Right cardiac atrium (tissue), 5 donors: ENCODE measurements around the gene KLF2. TPM values are rescaled to one million over a fixed set of nuclear protein-coding genes. Genes with fewer than 3 reads are reported as not detected.
"Not testable (repeated sequence)": the region's sequence is repeated elsewhere in the genome, so short reads cannot be mapped to it uniquely, and the experiment has no call there.

Source experiments
- ATAC-seq, 2 donors: fragments of 200-7000 bp; cut with Tn5 transposase; one replicate each; pipeline versions ENCODE4 v1.8.0 to v1.9.1; 2020; ENCODE audit warnings: moderate library complexity in 2 of 2, mild to moderate bottlenecking in 1 of 2
- DNase-seq, 3 donors: peaks; one replicate each; pipeline ENCODE4 v3.0.0-alpha.2; 2020
- H3K27ac ChIP-seq: one replicate; pipeline ENCODE4 v1.5.1; 2013; ENCODE audit warnings: mild to moderate bottlenecking, low read length, control low read depth, moderate library complexity
- H3K27me3 ChIP-seq: one replicate; pipeline ENCODE4 v1.6.1; 2013; ENCODE audit not compliant: control insufficient read depth, insufficient read depth
- H3K4me1 ChIP-seq: one replicate; pipeline ENCODE4 v1.6.1; 2013; ENCODE audit warnings: low read length; ENCODE audit not compliant: control insufficient read depth, insufficient read depth
- H3K4me3 ChIP-seq: one replicate; pipeline ENCODE4 v1.5.1; 2013; ENCODE audit warnings: low read length, control low read depth
- H3K9me3 ChIP-seq: one replicate; pipeline ENCODE4 v1.6.1; 2013; ENCODE audit warnings: low read length; ENCODE audit not compliant: control insufficient read depth
- WGBS: extraction: QIAGEN DNeasy Blood & Tissue Kit; methylation state at CpG from one replicate; pipeline ENCODE4 v1.1.7; 2013; 5-methylcytosine and 5-hydroxymethylcytosine counted together
- intact Hi-C, 4 donors: fragments of 100-400 bp; cut with DNase I; formaldehyde crosslinking; loops; one replicate each; pipeline versions ENCODE4 v1.11.0 to v1.14.0; 2022 to 2023
- long read RNA-seq, 4 donors: library from polyadenylated mRNA; unstranded; transcript quantifications; one replicate each; pipeline ENCODE4 v2.0.0, GENCODE V29; 2020 to 2021
- polyA plus RNA-seq: library from polyadenylated mRNA; stranded (reverse); fragments of 200-250 nt; gene quantifications from one replicate; pipeline ENCODE4 v1.2.3, GENCODE V29; 2013
- total RNA-seq, 4 donors: library from RNA; stranded (reverse); fragmentation: NEBNext Ultra II Directional; extraction: Animal tissue kit (Norgen Biotek cat#: 25700); gene quantifications; one replicate each; pipeline ENCODE4 v1.2.1, GENCODE V29; 2021
- donor health status: healthy with polysubstance abuse.
- donor health status: DM: no; HTN: yes; CAD: no.
- donor health status: DM: no; HTN: no; CAD: no.
- donor health status: DM: no; HTN: yes; CAD: no; lungs with severe emphysema.
- donor health status: DM: yes; HTN: yes; CAD: no.

Gene KLF2
- total RNA-seq (10 to 100 TPM; 53.3 to 73.5 (median 68.1) TPM), polyA plus RNA-seq (30.9 TPM)
- long read RNA-seq, donor 1, transcript KLF2-201 (3 exons, 2,018 nt): major isoform, 42 of 139 reads
- long read RNA-seq, donor 1, partial matches to known transcripts: 84 of 139 reads
- long read RNA-seq, donor 1, other reads (novel, unspliced or antisense): 13 of 139 reads
- long read RNA-seq, donor 2, transcript KLF2-201 (3 exons, 2,018 nt): major isoform, 34 of 85 reads
- long read RNA-seq, donor 2, partial matches to known transcripts: 45 of 85 reads
- long read RNA-seq, donor 2, other reads (novel, unspliced or antisense): 6 of 85 reads
- long read RNA-seq, donor 3, partial matches to known transcripts: 6 of 11 reads
- long read RNA-seq, donor 3, other reads (novel, unspliced or antisense): 5 of 11 reads
- long read RNA-seq, donor 4, transcript KLF2-201 (3 exons, 2,018 nt): major isoform, 33 of 67 reads
- long read RNA-seq, donor 4, partial matches to known transcripts: 30 of 67 reads
- long read RNA-seq, donor 4, other reads (novel, unspliced or antisense): 4 of 67 reads

DNA sequence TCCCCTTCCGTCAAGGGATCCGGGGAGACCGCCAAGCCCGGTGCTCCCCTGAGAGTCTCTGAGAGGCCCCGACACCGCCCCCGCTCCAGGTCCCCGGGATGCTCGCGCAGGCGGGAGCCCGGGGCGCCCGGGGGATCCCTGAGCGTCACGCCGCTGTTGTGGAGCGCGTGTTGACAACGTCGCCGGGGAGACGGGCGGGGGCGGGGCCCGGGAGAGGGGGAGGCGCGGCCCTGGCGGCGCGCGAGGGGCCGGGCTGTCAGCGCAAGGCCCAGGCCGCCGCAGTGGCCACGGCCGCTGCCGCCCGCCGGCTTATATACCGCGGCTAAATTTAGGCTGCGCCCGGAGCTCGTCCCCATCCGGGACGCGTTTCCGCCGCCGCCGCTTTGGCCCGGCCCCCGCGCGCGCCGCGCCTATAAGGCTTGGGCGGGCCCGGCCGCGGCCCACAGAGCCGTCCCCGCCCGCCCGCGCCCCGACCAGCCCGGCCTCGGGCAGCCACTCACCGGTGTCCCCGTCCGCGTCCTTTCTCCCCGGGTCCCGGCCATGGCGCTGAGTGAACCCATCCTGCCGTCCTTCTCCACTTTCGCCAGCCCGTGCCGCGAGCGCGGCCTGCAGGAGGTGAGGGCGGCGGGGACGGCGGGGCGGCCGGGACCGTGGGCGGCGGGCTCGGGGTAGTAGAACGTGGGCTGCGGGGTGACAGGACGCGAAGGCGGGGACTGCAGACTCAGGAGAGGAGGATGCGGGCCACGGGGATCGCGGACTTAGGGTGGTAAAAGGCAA is at the start of gene KLF2:
TSS of gene KLF2 (plus strand) at position 443 of the 777 bp plus-strand sequence. CDS start at position 541, 98 bp downstream.
- ATAC-seq (peak; percentile 83 to 91), DNase-seq (peak; percentile 95 to 99 (median 98))
- peak within 1 kb of the TSS; percentile 68 for H3K4me3 ChIP-seq
- peaks cover 2% of the 10 kb centered on the region for H3K4me1 ChIP-seq
- intact Hi-C loops: loop anchor here (5.0 to 10.0 kb wide), 5 partner anchors 37 to 80 kb away; no protein-coding TSS in a partner anchor
- H3K27ac ChIP-seq: peak within 1 kb of the TSS; percentile 83
- H3K27me3 ChIP-seq: no peaks in the 10 kb centered on the region
- under 1% methylated on average over 105 of the region's 105 CpGs for WGBS
- H3K9me3 ChIP-seq: no peaks in the 10 kb centered on the region

DNA sequence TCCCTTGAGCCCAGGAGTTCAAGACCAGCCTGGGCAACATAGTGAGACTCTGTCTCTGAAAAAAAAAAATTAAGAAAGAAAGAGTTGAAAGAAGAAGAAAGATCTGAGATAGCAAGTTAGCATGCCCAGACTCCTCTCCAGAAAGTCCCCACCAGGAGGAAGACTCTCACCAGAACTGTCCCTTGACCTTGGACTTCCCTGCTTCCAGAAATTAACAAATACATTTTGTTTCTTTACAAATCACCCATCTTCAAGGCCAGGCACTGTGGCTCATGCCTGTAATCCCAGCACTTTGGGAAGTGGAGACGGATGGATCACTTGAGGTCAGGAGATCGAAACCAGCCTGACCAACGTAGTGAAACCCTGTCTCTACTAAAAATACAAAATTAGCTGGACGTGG is 44.3 kb upstream of the KLF2 start:
- no peak overlapping the region for H3K27ac ChIP-seq
- H3K4me1 ChIP-seq: peaks cover 2% of the 10 kb centered on the region

DNA sequence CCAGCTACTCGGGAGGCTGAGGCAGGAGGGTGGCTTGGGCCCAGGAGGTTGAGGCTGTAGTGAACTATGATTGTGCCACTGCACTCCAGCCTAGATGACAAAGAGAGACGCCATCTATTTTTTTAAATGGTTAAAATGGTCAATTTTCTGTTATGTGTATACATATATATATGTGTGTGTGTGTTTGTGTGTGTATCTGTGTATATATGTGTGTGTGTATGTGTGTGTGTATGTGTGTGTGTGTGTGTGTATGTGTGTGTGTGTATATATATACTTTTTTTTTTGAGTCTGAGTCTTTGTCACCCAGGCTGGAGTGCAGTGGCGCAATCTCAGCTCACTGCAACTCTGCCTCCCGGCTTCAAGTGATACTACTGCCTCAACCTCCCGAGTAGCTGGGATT is 42.9 kb upstream of the KLF2 start:
- ATAC-seq (no peak), DNase-seq (peak in 1 of 3 donors; percentile 26)
- no peaks in the 10 kb centered on the region for H3K9me3 ChIP-seq
- intact Hi-C loops: no loop called here
- WGBS: 94% methylated on average over 5 of the region's 5 CpGs
- H3K27me3 ChIP-seq: no peaks in the 10 kb centered on the region
- H3K4me3 ChIP-seq: no peak overlapping the region
- H3K4me1 ChIP-seq: peaks cover 5% of the 10 kb centered on the region
- H3K27ac ChIP-seq: no peak overlapping the region

More for the DNA sequence above, 44.3 kb upstream of the KLF2 start:
- WGBS: 91% methylated on average over 4 of the region's 4 CpGs
- no peaks in the 10 kb centered on the region for H3K27me3 ChIP-seq
- intact Hi-C loops: no loop called here
- no peak overlapping the region for H3K4me3 ChIP-seq
- H3K9me3 ChIP-seq: no peaks in the 10 kb centered on the region
- ATAC-seq (no peak), DNase-seq (peak in 1 of 3 donors; percentile 21)

GRCh38 chr19:16283210-16284061 is 41.2 kb upstream of the KLF2 start:
- ATAC-seq (peak; percentile 89 to 91), DNase-seq (peak; percentile 90 to 94 (median 94))
- intact Hi-C loops: no loop called here
- Histone ChIP-seq H3K4me3 (peak overlapping the region; percentile 8), H3K4me1 (peaks cover 5% of the 10 kb centered on the region), H3K27ac (peak overlapping the region; percentile 98), H3K27me3 (no peaks in the 10 kb centered on the region), H3K9me3 (no peaks in the 10 kb centered on the region)
- WGBS: 2% methylated on average over 36 of the region's 36 CpGs

DNA sequence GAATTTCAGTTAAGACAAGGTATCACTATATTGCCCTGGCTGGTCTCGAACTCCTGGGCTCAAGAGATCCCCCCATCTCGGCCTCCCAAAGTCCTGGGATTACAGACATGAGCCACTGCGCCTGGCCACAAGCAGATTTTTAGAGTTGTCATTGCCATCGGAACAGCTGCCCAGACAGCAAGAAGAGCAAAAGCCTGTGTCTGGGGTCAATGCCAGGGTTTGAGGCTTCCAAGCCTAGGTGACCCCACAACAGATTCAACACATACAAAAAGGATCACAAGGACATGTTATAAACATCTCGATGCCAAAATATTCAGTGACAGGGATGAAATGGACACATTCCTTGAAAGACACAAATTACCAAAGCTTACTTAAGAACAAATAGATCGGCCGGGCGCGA is 40.1 kb upstream of the KLF2 start:
- H3K27me3 ChIP-seq: no peaks in the 10 kb centered on the region
- DNase-seq: peak in 1 of 3 donors; percentile 42
- ATAC-seq: no peak
- WGBS: 91% methylated on average over 9 of the region's 9 CpGs
- H3K4me3 ChIP-seq: no peak overlapping the region
- H3K9me3 ChIP-seq: no peaks in the 10 kb centered on the region
- intact Hi-C loops: no loop called here
- H3K4me1 ChIP-seq: peaks cover 5% of the 10 kb centered on the region
- H3K27ac ChIP-seq: peak overlapping the region; percentile 98

GRCh38 chr19:16285079-16285478 is 39.5 kb upstream of the KLF2 start:
- 72% methylated on average over 3 of the region's 3 CpGs for WGBS
- H3K27ac ChIP-seq: peak overlapping the region; percentile 45
- not testable (repeated sequence) for H3K4me3 ChIP-seq, ATAC-seq, DNase-seq, H3K4me1 ChIP-seq, H3K27me3 ChIP-seq, H3K9me3 ChIP-seq
- intact Hi-C loops: loop anchor here in 2 of 4 donors (5.0 kb wide), 1 partner anchor 37 kb away; the partner anchor contains the start of gene KLF2 (in 2 of the 2)

GRCh38 chr19:16285769-16286498 is 38.7 kb upstream of the KLF2 start:
- DNase-seq (peak; percentile 50 to 79 (median 78)), ATAC-seq (peak in 1 of 2 donors; percentile 1)
- peak overlapping the region; percentile 89 for H3K27ac ChIP-seq
- intact Hi-C loops: loop anchor here in 2 of 4 donors (5.0 kb wide), 1 partner anchor 36 kb away; the partner anchor contains the start of gene KLF2 (in 2 of the 2)
- H3K27me3 ChIP-seq: no peaks in the 10 kb centered on the region
- H3K9me3 ChIP-seq: no peaks in the 10 kb centered on the region
- H3K4me1 ChIP-seq: peaks cover 5% of the 10 kb centered on the region
- no peak overlapping the region for H3K4me3 ChIP-seq
- WGBS: 25% methylated on average over 22 of the region's 22 CpGs

GRCh38 chr19:16288544-16288943 is 36.1 kb upstream of the KLF2 start:
- H3K27ac ChIP-seq: no peak overlapping the region
- H3K27me3 ChIP-seq: no peaks in the 10 kb centered on the region
- intact Hi-C loops: loop anchor here in 2 of 4 donors (5.0 kb wide), 1 partner anchor 34 kb away; the partner anchor contains the start of gene KLF2 (in 2 of the 2)
- H3K4me1 ChIP-seq: peaks cover 5% of the 10 kb centered on the region
- H3K9me3 ChIP-seq: no peaks in the 10 kb centered on the region
- H3K4me3 ChIP-seq: no peak overlapping the region
- DNase-seq (peak in 1 of 3 donors; percentile 65), ATAC-seq (no peak)
- WGBS: 60% methylated on average over 9 of the region's 9 CpGs

DNA sequence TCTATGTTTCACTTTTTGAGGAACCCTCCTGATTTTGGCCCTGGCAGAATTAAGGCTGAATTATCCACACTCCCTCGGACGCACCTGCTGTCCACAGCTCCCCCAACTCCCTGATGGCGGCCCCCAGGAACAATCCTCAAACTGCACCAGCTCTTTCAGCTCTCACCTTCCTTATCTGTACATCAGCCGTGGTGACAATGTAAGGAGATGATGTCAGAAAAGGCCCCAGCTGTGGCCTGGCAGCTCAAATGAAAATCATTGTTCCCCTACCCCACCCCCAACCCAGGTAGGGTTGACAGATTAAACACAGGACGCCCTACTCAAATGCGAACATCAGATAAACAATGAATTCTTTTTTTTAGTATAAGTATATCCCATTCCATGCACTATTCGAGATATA is 35.0 kb upstream of the KLF2 start:
- Histone ChIP-seq H3K4me1 (peaks cover 9% of the 10 kb centered on the region), H3K27ac (no peak overlapping the region)
- intact Hi-C loops: loop anchor here in 2 of 4 donors (5.0 kb wide), 1 partner anchor 33 kb away; the partner anchor contains the start of gene KLF2 (in 2 of the 2)

More for the DNA sequence above, 35.0 kb upstream of the KLF2 start:
- no peaks in the 10 kb centered on the region for H3K9me3 ChIP-seq
- no peak overlapping the region for H3K4me3 ChIP-seq
- no peak for ATAC-seq
- WGBS: 77% methylated on average over 7 of the region's 7 CpGs
- DNase-seq: no peak
- no peaks in the 10 kb centered on the region for H3K27me3 ChIP-seq
